GM23338 (cell line): Measurements from ENCODE around the gene ARFIP1. TPM values are rescaled to one million over a fixed set of nuclear protein-coding genes. Genes with fewer than 3 reads are reported as not detected.

Experiments used
- ATAC-seq: fragments of 200-7000 bp; cut with Tn5 transposase; 3 replicates; pipeline ENCODE4 v1.9.1; 2020
- DNase-seq: peaks from one replicate; pipeline ENCODE4 v3.0.0-alpha.2; 2015; ENCODE audit warnings: low spot score
- H2AFZ ChIP-seq: fragments of 200-600 bp; sonication (generic); 2 replicates; pipeline ENCODE4 v1.8.0; 2016; ENCODE audit warnings: antibody characterized with exemption, mild to moderate bottlenecking, moderate library complexity
- H3F3A ChIP-seq: fragments of 200-600 bp; sonication (generic); replicated peaks from 2 replicates; pipeline ENCODE4 v1.8.0; 2017; ENCODE audit warnings: antibody characterized with exemption, mixed run types, low read depth
- H3K27ac ChIP-seq: fragments of 200-600 bp; sonication (generic); 2 replicates; pipeline ENCODE4 v1.6.1; 2016; ENCODE audit warnings: low read depth
- H3K27me3 ChIP-seq: fragments of 200-600 bp; sonication (generic); 2 replicates; pipeline ENCODE4 v1.8.0; 2016; ENCODE audit warnings: mild to moderate bottlenecking, mixed run types, moderate library complexity; ENCODE audit not compliant: insufficient read depth
- H3K36me3 ChIP-seq: fragments of 200-600 bp; sonication (generic); 2 replicates; pipeline ENCODE4 v1.8.0; 2016; ENCODE audit warnings: mild to moderate bottlenecking; ENCODE audit not compliant: insufficient read depth
- H3K4me1 ChIP-seq: fragments of 200-600 bp; sonication (generic); 2 replicates; pipeline ENCODE4 v1.8.0; 2016; ENCODE audit warnings: mild to moderate bottlenecking, moderate library complexity; ENCODE audit not compliant: insufficient read depth
- H3K4me2 ChIP-seq: fragments of 200-600 bp; sonication (generic); 2 replicates; pipeline ENCODE4 v1.7.1; 2017; ENCODE audit warnings: mixed run types
- H3K4me3 ChIP-seq: fragments of 200-600 bp; sonication (generic); 2 replicates; pipeline ENCODE4 v1.6.1; 2016; ENCODE audit warnings: mixed run types
- H3K79me2 ChIP-seq: fragments of 200-600 bp; sonication (generic); replicated peaks from 2 replicates; pipeline ENCODE4 v1.8.0; 2017; ENCODE audit warnings: mild to moderate bottlenecking; ENCODE audit not compliant: insufficient read depth
- H3K9me2 ChIP-seq: fragments of 200-600 bp; sonication (generic); 2 replicates; pipeline ENCODE4 v1.8.0; 2017; ENCODE audit not compliant: insufficient read depth
- H4K20me1 ChIP-seq: fragments of 200-600 bp; sonication (generic); replicated peaks from 2 replicates; pipeline ENCODE4 v1.8.0; 2017; ENCODE audit warnings: mild to moderate bottlenecking; ENCODE audit not compliant: insufficient read depth
- H3K27ac Mint-ChIP-seq: 2 replicates; pipeline ENCODE4 v1.8.0; 2020; ENCODE audit warnings: inconsistent platforms, mild to moderate bottlenecking, moderate library complexity, mixed read lengths
- H3K27me3 Mint-ChIP-seq: 3 replicates; pipeline ENCODE4 v1.8.0; 2022; ENCODE audit warnings: low read depth, mild to moderate bottlenecking, moderate library complexity, mixed read lengths, inconsistent platforms; ENCODE audit not compliant: insufficient read depth, poor library complexity
- H3K36me3 Mint-ChIP-seq: 3 replicates; pipeline ENCODE4 v1.8.0; 2021; ENCODE audit warnings: low read depth, mild to moderate bottlenecking, inconsistent platforms, moderate library complexity, mixed read lengths
- H3K4me1 Mint-ChIP-seq: 3 replicates; pipeline ENCODE4 v1.8.0; 2020; ENCODE audit warnings: mild to moderate bottlenecking, inconsistent platforms, mixed read lengths
- H3K4me3 Mint-ChIP-seq: 3 replicates; pipeline ENCODE4 v1.8.0; 2021; ENCODE audit warnings: moderate library complexity, mild to moderate bottlenecking, inconsistent platforms, mixed read lengths
- H3K9me3 Mint-ChIP-seq: 3 replicates; pipeline ENCODE4 v1.8.0; 2020; ENCODE audit warnings: moderate library complexity, mild to moderate bottlenecking, inconsistent platforms, mixed read lengths
- CREB1 ChIP-seq: fragments of 250-450 bp; sonication (Bioruptor Pico); IDR thresholded peaks from 2 replicates; pipeline ENCODE4 v1.5.0; 2020; ENCODE audit warnings: low read depth, mild to moderate bottlenecking, moderate library complexity
- EZH2phosphoT487 ChIP-seq: fragments of 200-600 bp; sonication (generic); IDR thresholded peaks from one replicate; pipeline ENCODE4 v1.8.1; 2018; ENCODE audit warnings: antibody characterized with exemption; ENCODE audit not compliant: unreplicated experiment
- JUNB ChIP-seq: IDR thresholded peaks from one replicate; pipeline ENCODE4 v1.6.1; 2016; ENCODE audit warnings: antibody characterized with exemption; ENCODE audit not compliant: unreplicated experiment
- POLR2AphosphoS5 ChIP-seq: IDR thresholded peaks from 2 replicates; pipeline ENCODE4 v1.6.1; 2016; ENCODE audit warnings: antibody characterized with exemption, low read depth
- STAT1 ChIP-seq: IDR thresholded peaks from one replicate; pipeline ENCODE4 v1.6.1; 2016; ENCODE audit warnings: antibody characterized with exemption; ENCODE audit not compliant: unreplicated experiment
- ZNF331 ChIP-seq: fragments of 250-450 bp; sonication (Bioruptor Pico); IDR thresholded peaks from 2 replicates; pipeline ENCODE4 v1.5.0; 2020; ENCODE audit warnings: low read depth, mild to moderate bottlenecking, moderate library complexity
- ZNF462 ChIP-seq: fragments of 250-450 bp; sonication (Bioruptor Pico); IDR thresholded peaks from 2 replicates; pipeline ENCODE4 v1.5.0; 2020; ENCODE audit warnings: mild to moderate bottlenecking, moderate library complexity
- polyA plus RNA-seq: library from polyadenylated mRNA; unstranded; fragments of >200 nt; fragmentation: Nextera tagmentation; extraction: Ambion mirVana; gene quantifications from 2 replicates; pipeline ENCODE4 v1.2.1, GENCODE V29; 2016
- total RNA-seq: library from RNA; depleted of rRNA; stranded (reverse); fragments of >200 nt; shearing (Covaris generic); gene quantifications from 2 replicates; pipeline ENCODE4 v1.2.3, GENCODE V29; 2014
- TF ChIP-seq, protein P1 (sequence below), 2 experiments: fragments of 200-600 bp in 1 of 2; sonication (generic) in 1 of 2; conservative IDR thresholded peaks; 2 replicates each; pipeline versions ENCODE4 v1.5.1 to v1.6.1; 2016 to 2017; ENCODE audit warnings: antibody characterized with exemption in 2 of 2, low read depth in 2 of 2, mild to moderate bottlenecking in 2 of 2, moderate library complexity in 1 of 2
- TF ChIP-seq, protein P2 (sequence below): IDR thresholded peaks from 2 replicates; pipeline ENCODE4 v1.6.1; 2016; ENCODE audit warnings: antibody characterized with exemption

Gene ARFIP1
- total and polyA plus RNA-seq, 2 experiments from 2014 or later, result 46.0 to 49.6 TPM

DNA sequence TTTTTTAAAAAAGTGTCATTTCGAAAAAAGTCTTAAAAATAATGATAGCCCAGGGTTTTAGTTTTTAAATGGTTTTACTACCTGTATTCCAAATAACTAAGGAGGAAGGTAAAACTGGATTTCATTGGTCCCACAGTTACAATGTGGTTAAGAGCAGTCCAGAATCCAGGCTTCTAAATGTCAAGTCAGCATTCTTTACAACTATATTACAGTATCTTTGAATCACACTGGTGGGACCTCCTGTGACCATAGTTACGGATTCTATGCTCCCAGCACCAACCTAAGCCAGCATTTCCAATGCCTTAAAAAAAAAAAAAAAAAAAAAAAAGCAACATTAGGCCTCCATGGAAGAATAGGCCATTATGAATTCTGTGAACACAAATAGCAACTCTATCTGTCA, 6.4 kb upstream of the ARFIP1 start (continued):
- TF ChIP-seq, protein P1, sequence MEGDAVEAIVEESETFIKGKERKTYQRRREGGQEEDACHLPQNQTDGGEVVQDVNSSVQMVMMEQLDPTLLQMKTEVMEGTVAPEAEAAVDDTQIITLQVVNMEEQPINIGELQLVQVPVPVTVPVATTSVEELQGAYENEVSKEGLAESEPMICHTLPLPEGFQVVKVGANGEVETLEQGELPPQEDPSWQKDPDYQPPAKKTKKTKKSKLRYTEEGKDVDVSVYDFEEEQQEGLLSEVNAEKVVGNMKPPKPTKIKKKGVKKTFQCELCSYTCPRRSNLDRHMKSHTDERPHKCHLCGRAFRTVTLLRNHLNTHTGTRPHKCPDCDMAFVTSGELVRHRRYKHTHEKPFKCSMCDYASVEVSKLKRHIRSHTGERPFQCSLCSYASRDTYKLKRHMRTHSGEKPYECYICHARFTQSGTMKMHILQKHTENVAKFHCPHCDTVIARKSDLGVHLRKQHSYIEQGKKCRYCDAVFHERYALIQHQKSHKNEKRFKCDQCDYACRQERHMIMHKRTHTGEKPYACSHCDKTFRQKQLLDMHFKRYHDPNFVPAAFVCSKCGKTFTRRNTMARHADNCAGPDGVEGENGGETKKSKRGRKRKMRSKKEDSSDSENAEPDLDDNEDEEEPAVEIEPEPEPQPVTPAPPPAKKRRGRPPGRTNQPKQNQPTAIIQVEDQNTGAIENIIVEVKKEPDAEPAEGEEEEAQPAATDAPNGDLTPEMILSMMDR (conservative IDR thresholded peaks at IDR 0.05; ENCODE audit: low read depth in 2 of 2), result no peak
- TF ChIP-seq JUNB, result no peak
- TF ChIP-seq POLR2AphosphoS5, result no peak
- TF ChIP-seq CREB1 (CRISPR knock-in tag), result no peak
- TF ChIP-seq, protein P2, sequence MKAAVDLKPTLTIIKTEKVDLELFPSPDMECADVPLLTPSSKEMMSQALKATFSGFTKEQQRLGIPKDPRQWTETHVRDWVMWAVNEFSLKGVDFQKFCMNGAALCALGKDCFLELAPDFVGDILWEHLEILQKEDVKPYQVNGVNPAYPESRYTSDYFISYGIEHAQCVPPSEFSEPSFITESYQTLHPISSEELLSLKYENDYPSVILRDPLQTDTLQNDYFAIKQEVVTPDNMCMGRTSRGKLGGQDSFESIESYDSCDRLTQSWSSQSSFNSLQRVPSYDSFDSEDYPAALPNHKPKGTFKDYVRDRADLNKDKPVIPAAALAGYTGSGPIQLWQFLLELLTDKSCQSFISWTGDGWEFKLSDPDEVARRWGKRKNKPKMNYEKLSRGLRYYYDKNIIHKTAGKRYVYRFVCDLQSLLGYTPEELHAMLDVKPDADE, result no peak

GRCh38 chr4:152773953-152774352, 5.8 kb upstream of the ARFIP1 start:
- H3K27me3 Mint-ChIP-seq, result peaks cover 2% of the 10 kb centered on the region
- H3K27ac Mint-ChIP-seq, result no peak overlapping the region
- TF ChIP-seq CREB1 (CRISPR knock-in tag) (no peak), STAT1 (no peak)
- Histone ChIP-seq H3K36me3 (no peaks in the 10 kb centered on the region), H3F3A (peaks cover 4% of the 10 kb centered on the region; the same call in 1 of the 2 replicates), H3K4me2 (no peak overlapping the region), H3K27ac (no peak overlapping the region), H3K79me2 (peaks cover 8% of the 10 kb centered on the region; the same call in 1 of the 2 replicates), H3K4me3 (no peak overlapping the region), H3K4me1 (peaks cover 5% of the 10 kb centered on the region; the same call in 1 of the 2 replicates), H2AFZ (no peak overlapping the region), H3K9me2 (no peaks in the 10 kb centered on the region), H4K20me1 (no peaks in the 10 kb centered on the region), H3K27me3 (no peaks in the 10 kb centered on the region)
- H3K9me3 Mint-ChIP-seq, result no peaks in the 10 kb centered on the region
- ATAC-seq, result no peak
- DNase-seq, result no peak
- H3K4me3 Mint-ChIP-seq, result no peak overlapping the region
- no peaks in the 10 kb centered on the region for H3K36me3 Mint-ChIP-seq
- peaks cover 12% of the 10 kb centered on the region; the same call in 2 of the 3 replicates for H3K4me1 Mint-ChIP-seq

DNA sequence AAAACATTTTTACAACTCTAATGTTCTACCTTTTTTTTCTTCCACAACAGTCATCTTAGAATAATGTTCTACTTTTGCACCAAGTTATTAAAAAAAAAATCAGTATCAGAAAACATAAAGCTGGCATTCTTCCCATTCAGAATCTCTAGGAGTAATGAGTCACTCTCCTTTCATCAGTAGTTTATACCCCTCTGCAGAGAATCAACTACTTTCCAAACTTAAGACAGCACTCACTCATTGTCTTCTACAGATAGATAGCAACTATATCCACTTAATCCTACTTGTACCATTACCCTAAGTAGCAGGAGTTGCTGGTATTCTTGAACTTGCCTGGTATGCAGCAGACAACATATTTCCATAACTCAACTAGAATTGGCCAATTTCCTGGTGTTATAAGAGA, 3.4 kb upstream of the ARFIP1 start:
- Histone ChIP-seq H3K4me1 (peaks cover 12% of the 10 kb centered on the region; the same call in 1 of the 2 replicates), H3K36me3 (no peaks in the 10 kb centered on the region), H2AFZ (no peak overlapping the region), H4K20me1 (no peaks in the 10 kb centered on the region), H3K4me3 (no peak overlapping the region), H3K4me2 (no peak overlapping the region), H3K79me2 (peaks cover 20% of the 10 kb centered on the region), H3K27me3 (no peaks in the 10 kb centered on the region), H3F3A (peaks cover 5% of the 10 kb centered on the region; the same call in 1 of the 2 replicates), H3K27ac (no peak overlapping the region), H3K9me2 (no peaks in the 10 kb centered on the region)
- no peak overlapping the region for H3K27ac Mint-ChIP-seq
- H3K27me3 Mint-ChIP-seq, result peaks cover 9% of the 10 kb centered on the region
- H3K4me1 Mint-ChIP-seq, result peaks cover 17% of the 10 kb centered on the region
- peaks cover 3% of the 10 kb centered on the region; the same call in 1 of the 3 replicates for H3K36me3 Mint-ChIP-seq
- ATAC-seq (no peak), DNase-seq (no peak)
- no peaks in the 10 kb centered on the region for H3K9me3 Mint-ChIP-seq
- no peak overlapping the region for H3K4me3 Mint-ChIP-seq
- TF ChIP-seq, protein P2, result no peak
- no peak for TF ChIP-seq CREB1 (CRISPR knock-in tag)
- no peak for TF ChIP-seq POLR2AphosphoS5
- TF ChIP-seq ZNF462 (CRISPR knock-in tag), result no peak
- TF ChIP-seq STAT1, result no peak
- no peak for TF ChIP-seq EZH2phosphoT487
- no peak for TF ChIP-seq ZNF331 (CRISPR knock-in tag)
